ENCODE data around the gene KSR1.

GRCh38 chr17:27499451-27500265, 43.4 kb downstream of the KSR1 start:
- TF ChIP-seq FOXM1 (IDR thresholded peaks at IDR 0.05; ENCODE audit: borderline replicate concordance), result no peak
- no peak for TF ChIP-seq SP1 (IDR thresholded peaks at IDR 0.05)
- TF ChIP-seq LEF1 (IDR thresholded peaks at IDR 0.05; ENCODE audit: borderline replicate concordance), result no peak
- no peak for TF ChIP-seq SUZ12 (IDR thresholded peaks at IDR 0.05)
- no peak for TF ChIP-seq ELF4 (IDR thresholded peaks at IDR 0.05)
- no peak for TF ChIP-seq NFRKB (IDR thresholded peaks at IDR 0.05)
- no peak for TF ChIP-seq BHLHE40 (IDR thresholded peaks at IDR 0.05; ENCODE audit: borderline replicate concordance)
